ENCODE measurements around the gene TSPAN14.

DNA sequence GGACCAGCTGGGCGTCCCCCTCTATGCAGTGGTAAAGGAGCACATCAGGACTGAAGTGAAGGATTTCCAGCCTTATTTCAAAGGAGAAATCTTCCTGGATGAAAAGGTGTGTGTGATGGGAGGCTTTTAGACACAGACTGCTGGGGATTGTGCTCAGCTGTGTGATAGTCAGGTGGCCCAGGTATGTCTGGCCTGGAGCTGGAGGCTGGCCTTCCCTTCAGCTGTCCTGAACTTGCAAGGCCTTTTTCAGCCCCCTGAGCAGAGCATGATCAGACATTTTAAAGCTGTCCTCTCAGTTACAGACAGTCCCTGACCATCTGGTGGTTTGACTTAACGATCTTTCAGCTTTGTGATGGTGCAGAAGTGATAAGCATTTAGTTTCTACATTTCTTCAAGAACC lies 28.2 kb upstream of the TSPAN14 start:
- TF ChIP-seq, protein P1, sequence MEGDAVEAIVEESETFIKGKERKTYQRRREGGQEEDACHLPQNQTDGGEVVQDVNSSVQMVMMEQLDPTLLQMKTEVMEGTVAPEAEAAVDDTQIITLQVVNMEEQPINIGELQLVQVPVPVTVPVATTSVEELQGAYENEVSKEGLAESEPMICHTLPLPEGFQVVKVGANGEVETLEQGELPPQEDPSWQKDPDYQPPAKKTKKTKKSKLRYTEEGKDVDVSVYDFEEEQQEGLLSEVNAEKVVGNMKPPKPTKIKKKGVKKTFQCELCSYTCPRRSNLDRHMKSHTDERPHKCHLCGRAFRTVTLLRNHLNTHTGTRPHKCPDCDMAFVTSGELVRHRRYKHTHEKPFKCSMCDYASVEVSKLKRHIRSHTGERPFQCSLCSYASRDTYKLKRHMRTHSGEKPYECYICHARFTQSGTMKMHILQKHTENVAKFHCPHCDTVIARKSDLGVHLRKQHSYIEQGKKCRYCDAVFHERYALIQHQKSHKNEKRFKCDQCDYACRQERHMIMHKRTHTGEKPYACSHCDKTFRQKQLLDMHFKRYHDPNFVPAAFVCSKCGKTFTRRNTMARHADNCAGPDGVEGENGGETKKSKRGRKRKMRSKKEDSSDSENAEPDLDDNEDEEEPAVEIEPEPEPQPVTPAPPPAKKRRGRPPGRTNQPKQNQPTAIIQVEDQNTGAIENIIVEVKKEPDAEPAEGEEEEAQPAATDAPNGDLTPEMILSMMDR (optimal IDR thresholded peaks at IDR 0.05 in 1 of 3, IDR thresholded peaks at IDR 0.05 in 1 of 3, conservative IDR thresholded peaks at IDR 0.05 in 1 of 3; ENCODE audit: extremely low read depth in 1 of 3, insufficient read depth in 2 of 3, low read length in 3 of 3), result no peak
- TF ChIP-seq EZH2 (IDR thresholded peaks at IDR 0.05; ENCODE audit: low read length), result no peak
